Stimulated activated CD8-positive, alpha-beta memory T cell treated with anti-CD3 and anti-CD28 coated beads, Interleukin-2, amount 100 ng/mL, for 1 hour (primary cell): ENCODE data around the gene TBX15.
"Not testable (repeated sequence)": the region's sequence is repeated elsewhere in the genome, so short reads cannot be mapped to it uniquely, and the experiment has no call there.

Experiments
- DNase-seq, 2 donors: peaks; one replicate each; pipeline ENCODE4 v3.0.0-alpha.2; 2020; ENCODE audit warnings: low read depth in 2 of 2

TBX15 gene

DNA sequence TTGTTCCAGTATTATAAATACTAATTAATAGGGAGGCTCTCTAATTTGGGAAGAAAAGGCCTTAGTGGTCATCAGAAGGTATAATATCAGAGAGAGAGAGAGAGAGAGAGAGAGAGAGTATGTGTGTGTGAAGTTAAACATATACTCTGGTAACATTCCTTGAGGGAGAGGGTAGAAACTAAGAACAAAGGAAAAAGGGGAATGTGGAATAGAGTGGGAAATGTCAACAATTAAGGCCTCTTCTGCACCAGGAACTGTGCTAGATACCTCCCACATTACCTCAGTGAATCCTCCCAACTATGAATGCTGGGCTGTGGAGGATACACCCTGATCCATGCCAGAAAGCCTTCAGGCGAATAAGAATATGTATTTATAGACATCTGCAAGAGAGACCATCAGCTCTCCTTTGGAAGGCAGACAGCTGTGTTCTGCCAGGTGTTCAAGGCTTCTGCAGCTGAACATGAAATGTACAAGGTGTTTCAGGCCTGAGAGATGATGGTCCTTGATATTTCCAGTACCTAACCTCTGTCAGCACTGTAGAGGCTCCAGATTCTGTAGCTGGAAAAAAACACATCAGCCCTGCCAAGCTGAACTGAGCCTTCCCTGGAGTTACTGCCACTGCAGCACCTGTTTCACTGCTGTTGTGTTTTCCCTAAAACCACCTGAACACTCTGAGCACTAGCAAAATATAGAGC is 29.1 kb downstream of the TBX15 start:
- DNase-seq = no peak

DNA sequence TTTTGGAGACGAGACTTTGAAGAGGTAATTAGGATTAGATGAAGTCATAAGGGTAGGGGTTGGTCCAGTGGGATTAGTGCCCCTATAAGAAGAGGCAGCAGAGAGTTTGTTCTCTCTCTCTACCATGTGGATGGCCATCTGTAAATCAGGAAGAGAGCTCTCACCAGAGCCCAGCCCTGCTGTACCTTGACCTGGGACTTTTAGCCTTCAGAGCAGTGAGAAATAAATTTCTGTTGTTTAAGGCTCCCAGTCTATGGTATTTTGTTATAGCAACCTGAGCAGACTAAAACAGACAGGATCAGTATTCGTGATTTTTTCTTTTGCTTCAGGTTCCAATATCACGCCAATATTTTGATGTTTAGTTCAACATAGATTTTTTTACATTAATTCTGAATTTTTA is 30.0 kb downstream of the TBX15 start:
- DNase-seq = no peak

- DNase-seq = not testable (repeated sequence)
Observed at GRCh38 chr1:118957579-118957978, 30.6 kb downstream of the TBX15 start.

GRCh38 chr1:118954301-118954905 is 33.7 kb downstream of the TBX15 start:
- DNase-seq = no peak

GRCh38 chr1:118951270-118951936 is 36.7 kb downstream of the TBX15 start:
- no peak for DNase-seq

- no peak for DNase-seq
Observed at GRCh38 chr1:118949315-118949714, 38.8 kb downstream of the TBX15 start.

DNA sequence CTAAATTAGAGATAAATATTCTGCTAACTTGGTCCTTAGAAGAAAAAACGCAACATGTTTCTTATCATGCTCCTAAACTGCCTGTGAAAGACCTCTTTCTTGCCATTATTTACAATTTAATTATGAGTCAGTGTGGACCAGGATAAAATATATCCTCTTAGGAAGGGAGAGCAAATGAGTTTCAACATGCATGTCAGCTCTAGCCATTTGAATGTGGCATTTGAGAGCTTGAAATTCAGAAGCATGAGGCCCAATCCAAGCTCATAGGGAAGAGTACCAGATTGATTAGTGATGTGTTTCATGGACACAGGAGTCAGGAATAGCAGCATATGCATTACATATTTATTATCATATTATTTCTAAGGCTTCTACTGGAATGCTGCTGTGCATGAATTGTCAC is 39.3 kb downstream of the TBX15 start:
- DNase-seq = no peak

DNA sequence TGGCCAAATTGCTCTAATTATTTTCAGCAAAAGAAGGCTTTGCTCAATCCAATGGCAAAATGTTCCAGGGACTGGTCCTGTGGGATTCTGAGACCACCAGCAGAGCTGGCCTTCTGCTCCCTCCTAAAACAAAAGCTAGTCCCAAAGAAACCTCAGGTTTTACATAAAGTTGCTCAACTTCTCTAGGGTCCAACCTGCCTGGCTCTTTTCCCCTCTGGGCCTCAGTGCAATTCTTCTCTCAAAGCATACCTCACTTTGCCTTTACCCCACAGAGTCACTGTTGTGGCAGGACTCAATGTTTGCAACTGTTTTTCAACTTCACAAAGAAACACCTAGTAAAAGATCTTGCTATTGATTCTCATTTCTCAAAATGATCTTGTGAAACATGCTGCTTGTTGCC is 39.8 kb downstream of the TBX15 start:
- no peak for DNase-seq

DNA sequence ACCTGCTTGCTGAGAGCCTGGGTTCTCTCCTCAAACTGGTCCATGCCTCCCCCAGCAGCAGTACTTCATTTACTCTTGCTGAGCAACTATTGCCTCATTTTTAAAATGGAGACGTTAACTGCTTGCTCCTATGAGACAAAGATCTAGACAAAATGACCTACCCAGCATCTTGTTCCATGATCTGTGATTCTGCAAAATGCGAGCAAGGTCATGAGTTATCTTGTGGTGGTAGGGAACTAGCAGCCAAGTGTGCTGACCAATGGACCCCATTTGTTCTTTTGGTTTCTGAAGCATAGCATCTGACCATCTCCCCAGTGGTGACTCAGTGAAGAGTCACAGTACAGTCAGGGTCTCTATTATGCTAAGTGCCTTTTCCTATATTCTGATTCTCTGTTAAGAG is 40.4 kb downstream of the TBX15 start:
- no peak for DNase-seq

DNA sequence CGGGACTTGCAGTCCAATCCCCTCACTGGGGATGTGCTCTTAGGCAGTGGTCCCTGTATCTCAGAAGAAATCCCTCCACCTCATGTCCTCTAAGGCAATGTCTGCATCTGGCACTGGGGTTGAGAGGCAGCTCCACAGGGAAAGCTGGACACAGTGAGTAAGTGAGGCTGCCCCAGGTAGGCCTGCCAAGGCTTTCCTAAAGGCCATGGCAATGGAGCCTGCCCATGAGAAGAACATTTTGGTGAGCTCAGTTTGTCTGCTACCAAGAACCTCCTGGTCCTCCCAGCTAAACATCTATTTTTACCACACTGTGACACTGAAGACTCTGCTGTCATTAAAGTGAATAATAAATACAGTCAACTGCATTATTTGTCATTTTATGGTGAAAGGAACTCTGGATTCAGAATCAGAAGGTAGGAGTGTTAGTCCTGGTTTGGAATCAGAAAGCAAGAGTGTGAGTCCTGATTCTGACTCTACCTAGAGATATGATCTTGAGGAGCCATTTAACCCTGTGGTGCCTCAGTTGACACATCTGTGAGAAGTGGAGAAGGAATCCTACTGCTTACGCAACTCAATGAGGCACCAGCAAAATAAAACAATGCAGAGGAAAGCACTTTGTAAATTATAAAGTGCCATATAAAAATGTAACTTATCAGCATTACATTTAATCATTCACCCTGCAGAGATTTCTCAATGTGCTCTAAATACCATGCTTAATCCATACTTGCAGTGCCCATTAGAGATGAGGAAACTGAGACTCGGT is 41.0 kb downstream of the TBX15 start:
- DNase-seq = no peak

- no peak for DNase-seq
Observed at GRCh38 chr1:118945489-118945888, 42.7 kb downstream of the TBX15 start.

- no peak for DNase-seq
Observed at GRCh38 chr1:118944546-118944945, 43.6 kb downstream of the TBX15 start.

- DNase-seq = no peak
Observed at GRCh38 chr1:118944133-118944532, 44.0 kb downstream of the TBX15 start.

- DNase-seq = no peak
Observed at GRCh38 chr1:118940957-118941356, 47.2 kb downstream of the TBX15 start.

GRCh38 chr1:118937413-118938072 is 50.6 kb downstream of the TBX15 start:
- no peak for DNase-seq

GRCh38 chr1:118934706-118935105 is 53.4 kb downstream of the TBX15 start:
- DNase-seq = no peak

DNA sequence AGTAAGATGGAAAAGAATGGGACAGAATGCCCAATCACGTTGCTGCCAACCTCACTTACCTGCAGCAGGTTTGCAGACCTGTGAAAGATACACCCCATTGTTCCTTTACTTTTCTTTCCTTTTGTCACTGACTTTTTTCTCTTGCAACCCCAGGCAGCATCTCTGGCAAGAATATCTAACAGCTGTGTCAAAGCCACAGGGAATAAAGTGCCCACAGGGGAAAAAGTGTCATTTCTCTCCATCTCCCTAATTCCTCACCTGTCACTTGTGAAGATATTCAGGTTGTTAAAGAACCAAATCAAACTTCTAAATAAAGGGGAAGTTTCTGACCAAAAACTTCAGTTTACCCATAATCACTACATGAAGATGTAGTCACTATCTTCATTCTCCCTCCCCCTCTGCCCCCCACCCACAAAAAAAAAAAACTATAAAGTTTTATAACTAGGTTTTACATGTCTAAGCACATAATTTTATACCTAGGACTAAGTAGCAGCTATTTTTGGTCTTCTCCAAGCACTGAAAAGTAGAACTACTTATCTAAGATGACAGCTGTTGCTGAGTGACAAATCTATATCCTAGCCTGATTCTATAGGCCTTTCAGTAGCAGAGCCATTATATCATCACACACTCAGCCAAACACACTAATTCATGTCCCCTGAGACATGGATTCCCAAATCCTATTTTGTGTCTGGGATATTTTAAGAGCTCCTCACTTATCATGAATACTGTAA is 54.9 kb downstream of the TBX15 start:
- no peak for DNase-seq

- no peak for DNase-seq
Observed at GRCh38 chr1:118931876-118932275, 56.3 kb downstream of the TBX15 start.

DNA sequence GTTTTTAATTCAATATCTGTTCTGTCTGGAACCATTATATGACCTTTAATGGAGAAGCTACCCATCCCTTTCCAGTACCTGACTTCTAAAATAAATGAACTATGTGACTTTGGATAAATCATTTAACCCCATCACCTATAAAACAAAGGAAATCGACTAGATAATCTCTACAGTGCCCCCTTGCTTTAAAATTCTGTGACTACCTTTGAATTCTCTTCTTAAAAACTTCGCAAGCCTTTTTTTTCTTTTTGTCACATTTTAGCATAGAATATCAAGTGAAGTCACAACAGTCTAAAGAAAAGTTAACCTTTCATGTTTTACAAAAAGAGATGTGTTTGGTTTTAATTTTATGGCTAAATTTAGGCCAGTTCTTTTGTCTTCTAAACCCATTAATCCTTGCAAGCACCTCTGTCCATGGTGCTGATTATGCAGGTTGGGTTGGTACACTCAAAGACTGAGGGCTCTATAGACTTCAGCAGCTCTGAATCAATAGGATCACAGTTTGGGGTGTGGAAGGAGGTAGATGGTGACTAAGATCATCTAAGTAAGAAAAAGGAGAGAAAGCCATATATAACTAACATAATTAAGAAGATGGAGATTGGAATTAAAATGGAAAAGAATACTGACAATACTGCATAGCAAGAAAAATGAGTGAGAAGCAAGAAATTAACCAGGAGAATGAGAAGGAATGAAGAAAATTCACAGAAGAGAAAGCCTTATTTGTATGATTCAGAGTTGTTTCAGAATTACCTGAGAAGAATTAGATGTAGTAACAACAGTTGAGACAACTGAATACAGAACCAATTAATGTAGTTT is 59.2 kb downstream of the TBX15 start:
- DNase-seq = no peak

DNA sequence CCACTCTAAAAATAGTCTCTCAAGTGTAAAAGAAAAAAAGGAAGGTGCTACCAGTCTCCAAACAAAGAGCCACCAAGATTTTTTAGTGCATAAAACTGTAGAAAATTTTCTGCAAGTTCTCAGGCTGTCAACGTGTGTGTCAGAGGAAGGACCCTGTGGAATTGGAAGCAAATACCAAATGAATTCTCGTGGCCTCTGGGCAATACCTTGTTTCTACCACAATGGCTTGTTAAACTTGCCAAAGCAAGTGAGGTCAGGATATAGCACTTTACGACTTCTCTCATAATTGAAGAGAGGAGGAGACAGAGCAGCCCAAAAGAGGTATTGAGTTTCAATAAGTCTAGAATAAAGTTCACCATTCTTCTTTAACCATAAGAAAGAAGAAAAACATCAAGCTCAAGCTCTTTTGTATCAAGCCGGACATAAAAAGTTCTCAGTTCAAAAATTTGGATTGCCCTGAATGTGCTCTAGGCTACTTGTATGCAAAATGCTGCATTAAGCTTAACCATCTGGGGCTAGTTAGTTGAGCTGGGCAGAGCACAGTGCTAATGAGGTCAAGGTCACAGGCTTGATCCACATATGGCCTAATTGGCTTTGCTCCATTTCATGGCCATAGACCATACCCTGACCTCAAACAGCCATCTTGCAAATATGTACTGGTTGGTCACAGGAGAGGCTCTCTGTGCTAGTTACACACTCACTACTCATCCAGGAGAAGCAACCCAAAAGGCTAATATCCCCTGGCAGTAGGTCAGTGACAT is 60.5 kb downstream of the TBX15 start:
- no peak for DNase-seq
